DOHH2 (cell line): ENCODE measurements around the gene CRADD.

ENCODE experiments used
- H3F3A ChIP-seq: fragments of 200-600 bp; sonication (generic), shearing (Covaris generic); 2 replicates; pipeline ENCODE4 v1.6.0; 2016; ENCODE audit warnings: antibody characterized with exemption, mild to moderate bottlenecking; ENCODE audit not compliant: control insufficient read depth, insufficient read depth
- H3K27ac ChIP-seq: fragments of 200-600 bp; sonication (generic); 2 replicates; pipeline ENCODE4 v1.5.1; 2014; ENCODE audit warnings: low read depth, mild to moderate bottlenecking, low read length, moderate library complexity
- H3K27me3 ChIP-seq: fragments of 200-600 bp; sonication (generic); 2 replicates; pipeline ENCODE4 v1.6.1; 2014; ENCODE audit warnings: mild to moderate bottlenecking, low read length, mixed read lengths; ENCODE audit not compliant: control insufficient read depth
- H3K36me3 ChIP-seq: fragments of 200-600 bp; sonication (generic); 2 replicates; pipeline ENCODE4 v1.6.1; 2014; ENCODE audit warnings: mild to moderate bottlenecking, low read length, moderate library complexity, mixed read lengths; ENCODE audit not compliant: control insufficient read depth
- H3K4me1 ChIP-seq: fragments of 200-600 bp; sonication (generic); 2 replicates; pipeline ENCODE4 v1.6.1; 2014; ENCODE audit warnings: mild to moderate bottlenecking, low read length, mixed read lengths; ENCODE audit not compliant: control insufficient read depth
- H3K4me2 ChIP-seq: fragments of 200-600 bp; sonication (generic); 2 replicates; pipeline ENCODE4 v1.6.0; 2014; ENCODE audit warnings: mild to moderate bottlenecking, low read length, moderate library complexity
- H3K4me3 ChIP-seq: fragments of 200-600 bp; sonication (generic); 2 replicates; pipeline ENCODE4 v1.5.1; 2014; ENCODE audit warnings: mild to moderate bottlenecking, low read length, mixed read lengths
- H3K79me2 ChIP-seq: fragments of 200-600 bp; sonication (generic); 2 replicates; pipeline ENCODE4 v1.6.1; 2014; ENCODE audit warnings: mild to moderate bottlenecking, low read length, mixed read lengths; ENCODE audit not compliant: control insufficient read depth
- H3K9me2 ChIP-seq: fragments of 200-600 bp; sonication (generic); replicated peaks from 2 replicates; pipeline ENCODE4 v1.6.1; 2014; ENCODE audit warnings: mild to moderate bottlenecking, low read length, mixed read lengths; ENCODE audit not compliant: control insufficient read depth
- H3K9me3 ChIP-seq: fragments of 200-600 bp; sonication (generic); 2 replicates; pipeline ENCODE4 v1.6.1; 2014; ENCODE audit warnings: antibody characterized with exemption, low read length, mixed read lengths; ENCODE audit not compliant: control insufficient read depth, insufficient read depth
- H4K20me1 ChIP-seq: fragments of 200-600 bp; sonication (generic); 2 replicates; pipeline ENCODE4 v1.6.0; 2014; ENCODE audit warnings: low read depth, mild to moderate bottlenecking, antibody characterized with exemption, low read length, moderate library complexity; ENCODE audit not compliant: control insufficient read depth, insufficient read depth
- EZH2phosphoT487 ChIP-seq: fragments of 200-600 bp; sonication (generic); IDR thresholded peaks from 2 replicates; pipeline ENCODE4 v1.6.1; 2017; ENCODE audit warnings: borderline replicate concordance, mild to moderate bottlenecking, antibody characterized with exemption, low read length, moderate library complexity, mixed read lengths
- TF ChIP-seq, protein P1 (sequence below): fragments of 200-600 bp; sonication (generic); IDR thresholded peaks from one replicate; pipeline ENCODE4 v1.5.1; 2014; ENCODE audit warnings: antibody characterized with exemption, mild to moderate bottlenecking, low read depth, low read length; ENCODE audit not compliant: poor library complexity, severe bottlenecking

CRADD gene

DNA sequence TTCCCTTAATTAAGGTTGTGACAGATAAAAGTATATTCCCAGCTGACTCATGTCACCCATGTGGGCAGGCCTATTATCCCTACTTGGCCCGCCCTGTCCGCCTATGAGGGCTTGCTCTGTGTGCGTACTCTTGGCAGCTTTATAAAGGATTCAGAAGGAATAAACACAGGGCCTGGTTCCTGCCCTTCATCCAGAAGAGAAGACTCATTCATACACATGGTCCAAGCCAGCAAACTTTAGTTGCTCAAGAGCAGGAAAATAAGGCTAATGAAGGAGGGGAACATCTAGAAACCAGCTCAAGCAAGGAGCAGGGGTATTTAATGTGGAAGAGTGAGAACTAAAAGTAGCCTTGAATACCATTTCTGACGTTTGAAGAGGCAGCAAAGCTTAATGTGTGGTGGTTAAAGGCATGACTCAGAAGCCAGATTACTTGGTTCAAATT, 141.9 kb downstream of the CRADD start:
- H3K9me2 ChIP-seq, result no peaks in the 10 kb centered on the region
- H3K4me3 ChIP-seq, result no peak overlapping the region
- H3K4me1 ChIP-seq, result no peaks in the 10 kb centered on the region
- H3K79me2 ChIP-seq, result no peaks in the 10 kb centered on the region
- H3K4me2 ChIP-seq, result no peak overlapping the region
- no peak overlapping the region for H3K27ac ChIP-seq
- TF ChIP-seq, protein P1, sequence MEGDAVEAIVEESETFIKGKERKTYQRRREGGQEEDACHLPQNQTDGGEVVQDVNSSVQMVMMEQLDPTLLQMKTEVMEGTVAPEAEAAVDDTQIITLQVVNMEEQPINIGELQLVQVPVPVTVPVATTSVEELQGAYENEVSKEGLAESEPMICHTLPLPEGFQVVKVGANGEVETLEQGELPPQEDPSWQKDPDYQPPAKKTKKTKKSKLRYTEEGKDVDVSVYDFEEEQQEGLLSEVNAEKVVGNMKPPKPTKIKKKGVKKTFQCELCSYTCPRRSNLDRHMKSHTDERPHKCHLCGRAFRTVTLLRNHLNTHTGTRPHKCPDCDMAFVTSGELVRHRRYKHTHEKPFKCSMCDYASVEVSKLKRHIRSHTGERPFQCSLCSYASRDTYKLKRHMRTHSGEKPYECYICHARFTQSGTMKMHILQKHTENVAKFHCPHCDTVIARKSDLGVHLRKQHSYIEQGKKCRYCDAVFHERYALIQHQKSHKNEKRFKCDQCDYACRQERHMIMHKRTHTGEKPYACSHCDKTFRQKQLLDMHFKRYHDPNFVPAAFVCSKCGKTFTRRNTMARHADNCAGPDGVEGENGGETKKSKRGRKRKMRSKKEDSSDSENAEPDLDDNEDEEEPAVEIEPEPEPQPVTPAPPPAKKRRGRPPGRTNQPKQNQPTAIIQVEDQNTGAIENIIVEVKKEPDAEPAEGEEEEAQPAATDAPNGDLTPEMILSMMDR, result no peak
- TF ChIP-seq EZH2phosphoT487, result no peak
- no peaks in the 10 kb centered on the region for H3K36me3 ChIP-seq
- H3F3A ChIP-seq, result no peaks in the 10 kb centered on the region
- no peaks in the 10 kb centered on the region for H3K9me3 ChIP-seq
- H4K20me1 ChIP-seq, result no peaks in the 10 kb centered on the region
- no peaks in the 10 kb centered on the region for H3K27me3 ChIP-seq

DNA sequence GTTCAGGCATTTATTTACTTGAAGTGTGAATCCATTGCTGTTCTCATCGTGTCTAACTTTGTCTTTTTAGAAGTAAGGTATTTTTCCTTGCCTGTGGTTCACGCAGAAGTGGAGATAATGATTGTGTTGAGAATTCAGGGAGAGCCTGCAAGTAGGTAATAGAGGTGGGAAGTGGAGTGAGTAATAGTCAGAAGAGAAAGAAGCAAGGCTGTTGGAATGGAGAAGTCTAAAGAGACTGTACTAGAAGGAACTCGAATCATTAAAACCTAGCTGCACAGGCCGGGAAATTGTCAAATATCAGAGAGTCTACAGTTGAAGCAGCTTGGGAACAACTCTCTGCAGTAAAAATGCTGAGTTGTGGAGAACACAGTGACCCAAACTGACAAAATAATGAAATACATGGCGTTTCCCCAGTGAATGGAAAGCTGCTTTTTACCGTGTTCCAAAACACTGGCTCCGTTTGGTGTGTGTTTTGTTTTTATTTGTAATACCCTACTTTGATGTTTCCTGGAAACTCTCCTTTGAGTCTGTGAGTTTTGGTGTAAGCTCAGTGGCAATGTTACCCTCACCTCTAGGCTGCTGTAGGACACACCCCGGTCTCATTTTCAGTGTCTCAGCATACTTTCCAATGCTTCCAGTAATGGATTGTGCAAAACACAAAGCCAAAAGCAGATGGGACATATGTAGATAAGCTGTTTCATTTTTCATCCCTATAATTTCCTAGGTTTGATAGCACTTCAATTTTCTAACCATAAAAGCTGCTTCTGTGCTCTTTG, 146.6 kb downstream of the CRADD start:
- no peaks in the 10 kb centered on the region for H4K20me1 ChIP-seq
- peaks cover 2% of the 10 kb centered on the region; the same call in 1 of the 2 replicates for H3K27me3 ChIP-seq
- TF ChIP-seq, protein P1, result no peak
- TF ChIP-seq EZH2phosphoT487, result no peak
- H3K27ac ChIP-seq, result no peak overlapping the region
- H3K36me3 ChIP-seq, result no peaks in the 10 kb centered on the region
- H3K4me1 ChIP-seq, result no peaks in the 10 kb centered on the region
- H3K9me3 ChIP-seq, result no peaks in the 10 kb centered on the region
- H3K79me2 ChIP-seq, result no peaks in the 10 kb centered on the region
- no peaks in the 10 kb centered on the region for H3K9me2 ChIP-seq
- H3K4me3 ChIP-seq, result no peak overlapping the region
- no peaks in the 10 kb centered on the region for H3F3A ChIP-seq
- H3K4me2 ChIP-seq, result no peak overlapping the region

- no peak overlapping the region for H3K4me2 ChIP-seq
- no peaks in the 10 kb centered on the region for H3F3A ChIP-seq
- H3K4me1 ChIP-seq, result no peaks in the 10 kb centered on the region
- no peaks in the 10 kb centered on the region for H3K9me2 ChIP-seq
- H3K79me2 ChIP-seq, result no peaks in the 10 kb centered on the region
- no peak overlapping the region for H3K27ac ChIP-seq
- no peak overlapping the region for H3K4me3 ChIP-seq
- H3K36me3 ChIP-seq, result no peaks in the 10 kb centered on the region
- H3K9me3 ChIP-seq, result no peaks in the 10 kb centered on the region
- peaks cover 2% of the 10 kb centered on the region; the same call in 1 of the 2 replicates for H3K27me3 ChIP-seq
- no peaks in the 10 kb centered on the region for H4K20me1 ChIP-seq
- TF ChIP-seq, protein P1, result no peak
- TF ChIP-seq EZH2phosphoT487, result no peak
Measured at GRCh38 chr12:93824514-93825500, 147.6 kb downstream of the CRADD start.
